ENCODE measurements around the gene TMEM176B.

TMEM176B gene

DNA sequence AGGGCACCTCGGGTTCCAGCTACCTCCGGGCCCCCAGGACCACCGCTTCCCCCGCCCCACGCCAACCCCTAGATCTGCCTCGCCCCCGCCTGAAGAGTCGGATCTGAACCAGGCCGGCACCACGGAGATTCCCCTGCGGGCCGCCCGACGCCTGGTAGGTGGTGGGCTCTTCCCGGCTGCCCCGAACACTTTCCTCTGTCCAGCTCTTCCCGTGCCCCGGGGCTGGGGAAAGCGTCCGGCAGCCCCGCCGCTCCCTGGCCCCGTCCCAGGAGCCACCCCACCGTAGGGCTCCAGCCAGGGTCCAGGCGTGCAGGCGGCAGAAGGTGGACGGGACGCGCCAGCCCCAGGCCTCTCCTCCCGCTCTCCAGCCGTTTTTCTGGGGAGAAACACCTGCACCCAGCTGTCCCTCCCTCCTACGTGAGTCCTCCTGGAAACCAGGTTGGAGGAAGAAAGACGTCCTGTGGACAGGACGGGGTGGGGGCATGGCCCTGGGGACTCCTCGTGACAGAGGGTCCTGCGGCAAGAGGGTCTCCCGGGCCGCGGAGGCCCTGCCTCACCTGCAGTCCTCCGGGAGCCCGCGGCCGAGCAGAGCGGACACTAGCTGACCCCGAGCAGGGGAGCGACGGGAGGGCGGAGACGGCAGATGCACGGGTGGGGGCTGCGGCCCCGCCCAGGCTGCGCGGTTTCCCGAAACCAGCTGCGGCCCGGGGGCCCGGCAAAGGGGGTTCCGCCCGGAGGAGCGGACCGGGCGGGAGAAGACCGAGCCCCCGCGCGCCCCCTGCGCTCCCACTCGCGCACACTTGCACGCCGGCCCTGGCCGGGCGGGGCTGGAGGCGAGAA lies at the start of gene TMEM176B:
TMEM176B (minus strand) TSS at position 624 of the 840 bp plus-strand sequence. CDS start 3,795 bp downstream, outside the sequence.
- DNase-seq (ENCODE audit: low read depth in 2 of 3, low spot score in 1 of 3), result no peak

DNA sequence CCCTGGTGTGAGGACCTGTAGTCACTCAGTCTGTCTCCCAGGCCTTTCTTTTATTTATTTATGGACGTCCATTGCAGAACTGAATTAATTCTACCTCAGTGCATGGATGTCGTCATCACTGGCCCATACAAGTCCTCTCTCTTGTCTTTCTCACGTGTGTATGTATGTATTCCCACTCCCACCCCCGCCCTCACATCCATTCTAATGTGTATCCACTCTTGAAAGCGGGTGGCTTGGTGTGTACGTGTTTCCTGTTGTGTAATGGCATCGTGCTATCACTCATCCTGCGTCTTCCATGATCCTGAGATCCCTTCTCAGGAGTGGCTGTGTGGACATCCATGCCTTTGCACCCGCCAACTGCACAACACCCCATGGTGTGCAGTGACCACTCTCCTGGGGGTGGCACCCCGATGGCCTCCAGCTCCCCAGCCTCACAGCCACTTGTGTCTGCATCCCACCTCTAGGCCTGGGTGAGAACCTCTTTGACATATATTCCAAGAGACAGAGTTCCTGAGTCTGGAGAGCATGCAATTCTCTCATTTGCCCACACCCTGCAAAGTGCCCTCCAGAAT lies 49.1 kb upstream of the TMEM176B start:
- no peak for DNase-seq (ENCODE audit: low read depth in 2 of 3, low spot score in 1 of 3)

DNA sequence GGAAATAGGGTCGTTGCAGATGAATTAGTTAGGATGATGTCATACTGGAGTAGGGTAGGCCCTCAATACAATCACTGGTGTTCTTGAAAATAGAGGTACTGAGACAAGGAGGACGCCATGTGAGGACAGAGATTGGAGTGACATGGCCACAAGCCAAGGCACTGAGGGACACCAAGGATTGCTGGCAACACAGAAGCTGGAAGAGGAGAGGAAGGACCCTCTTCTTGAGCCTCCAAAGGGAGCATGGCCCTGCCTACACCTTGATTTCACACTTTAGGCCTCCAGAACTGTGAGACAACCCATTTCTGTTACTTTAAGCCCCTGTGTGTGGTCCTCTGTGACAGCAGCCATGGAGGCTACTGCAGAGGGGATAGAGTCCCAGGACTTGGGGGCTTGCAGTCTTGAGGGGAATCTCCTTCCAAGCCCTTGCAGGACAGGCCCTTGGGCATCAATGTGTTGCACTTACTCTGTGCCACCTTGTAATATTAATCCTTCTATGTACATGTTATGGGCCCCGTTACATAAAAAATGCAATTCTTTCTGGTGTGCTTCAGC lies 48.5 kb upstream of the TMEM176B start:
- no peak for DNase-seq (ENCODE audit: low read depth in 2 of 3, low spot score in 1 of 3)

DNA sequence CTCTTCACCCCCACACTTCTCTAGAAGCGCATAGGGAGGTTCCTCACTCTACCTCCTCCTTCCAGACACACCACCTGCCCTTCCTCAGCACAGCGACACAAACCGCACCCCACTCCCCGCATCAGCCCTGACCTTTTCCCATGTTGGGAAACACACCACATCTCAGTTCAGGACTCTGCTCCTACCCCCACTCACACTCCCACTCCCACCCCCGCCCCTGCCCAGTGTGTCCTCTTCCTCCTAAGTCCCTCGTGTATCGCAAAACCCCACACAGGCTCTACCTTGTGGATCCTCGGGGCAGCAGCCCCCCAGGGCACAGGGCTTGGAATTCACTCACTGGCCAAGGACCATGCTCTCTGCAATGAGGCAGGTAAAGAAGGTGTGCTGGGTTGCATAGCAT lies 47.9 kb upstream of the TMEM176B start:
- no peak for DNase-seq (ENCODE audit: low read depth in 2 of 3, low spot score in 1 of 3)

DNA sequence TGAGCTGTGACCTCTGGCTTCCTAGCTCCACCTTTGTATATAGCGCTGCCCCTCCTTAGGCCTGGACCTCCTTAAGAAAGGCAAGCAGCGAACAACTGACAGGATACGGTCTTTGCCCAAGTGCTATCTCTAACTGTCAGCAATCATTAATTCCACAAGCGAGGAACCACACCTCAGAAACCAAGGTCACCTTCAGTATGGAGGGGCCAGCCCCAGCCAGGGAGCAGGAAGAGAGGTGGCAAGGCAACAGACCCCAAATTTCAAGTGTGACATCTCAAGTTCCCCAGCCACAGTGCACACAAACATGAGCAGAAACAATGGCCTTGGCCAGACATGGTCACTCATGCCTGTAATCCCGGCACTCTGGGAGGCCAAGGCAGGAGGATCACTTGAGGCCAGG lies 47.4 kb upstream of the TMEM176B start:
- DNase-seq (ENCODE audit: low read depth in 2 of 3, low spot score in 1 of 3), result no peak

DNA sequence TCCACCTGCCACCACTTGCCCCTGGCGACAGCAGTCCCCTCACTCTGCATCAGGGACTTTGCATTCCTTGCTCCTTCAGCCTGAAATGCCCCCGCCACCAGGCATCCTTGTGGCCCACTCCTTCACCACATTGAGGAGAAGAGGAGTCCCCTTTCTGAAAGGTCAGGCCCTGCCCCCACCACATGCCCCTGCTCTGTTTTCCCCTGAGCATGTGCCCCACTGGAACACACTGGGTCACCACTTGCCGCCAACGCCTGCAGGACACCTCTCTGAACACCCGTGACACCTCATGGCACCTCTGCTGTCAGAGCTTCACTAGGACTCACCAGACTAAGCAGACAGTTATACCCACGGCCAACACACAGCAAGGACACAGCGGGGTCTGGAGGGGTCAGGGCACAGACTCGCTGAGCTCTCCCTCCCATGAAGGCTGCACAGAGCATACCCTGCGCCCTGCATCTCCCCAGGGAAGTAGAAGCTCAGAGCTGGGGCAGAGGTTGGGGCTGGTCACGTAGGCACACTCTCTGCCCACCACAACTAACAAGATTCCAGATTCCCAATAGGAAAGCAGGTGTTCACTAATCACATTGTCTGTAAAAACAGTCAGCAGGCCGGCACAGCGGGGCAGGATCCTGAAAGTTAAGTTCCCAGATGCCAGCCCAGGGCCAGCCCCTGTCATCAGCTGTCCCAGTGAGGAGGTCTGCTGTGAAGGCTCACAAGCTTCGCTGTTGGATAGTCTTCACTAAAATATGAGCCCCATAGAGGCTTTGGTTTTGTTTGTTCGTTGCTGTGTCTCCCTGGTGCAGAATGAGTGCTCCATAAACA lies 46.3 kb upstream of the TMEM176B start:
- DNase-seq (ENCODE audit: low read depth in 2 of 3, low spot score in 1 of 3), result no peak

DNA sequence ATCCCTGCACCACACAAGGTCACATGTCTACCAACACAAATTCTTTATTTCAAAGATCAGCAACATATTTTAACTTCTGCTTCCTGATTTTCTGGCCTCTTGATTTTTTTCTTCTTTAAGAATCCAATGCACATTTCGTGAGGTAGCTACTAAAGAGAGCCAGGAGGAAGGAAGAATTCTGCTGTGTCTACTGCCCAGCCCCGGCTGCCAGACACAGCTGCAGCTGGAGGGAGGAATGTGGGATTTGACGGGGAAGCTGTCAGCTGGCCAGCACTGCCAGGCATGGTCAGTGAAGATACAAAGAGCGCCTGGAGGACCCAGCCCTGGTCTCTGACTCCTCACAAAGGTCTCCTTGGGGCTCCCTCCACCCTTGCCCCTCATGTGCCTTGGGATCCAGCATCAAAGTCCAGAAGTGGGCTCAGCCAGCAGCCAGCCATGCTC lies 45.3 kb upstream of the TMEM176B start:
- DNase-seq (ENCODE audit: low read depth in 2 of 3, low spot score in 1 of 3), result no peak

DNA sequence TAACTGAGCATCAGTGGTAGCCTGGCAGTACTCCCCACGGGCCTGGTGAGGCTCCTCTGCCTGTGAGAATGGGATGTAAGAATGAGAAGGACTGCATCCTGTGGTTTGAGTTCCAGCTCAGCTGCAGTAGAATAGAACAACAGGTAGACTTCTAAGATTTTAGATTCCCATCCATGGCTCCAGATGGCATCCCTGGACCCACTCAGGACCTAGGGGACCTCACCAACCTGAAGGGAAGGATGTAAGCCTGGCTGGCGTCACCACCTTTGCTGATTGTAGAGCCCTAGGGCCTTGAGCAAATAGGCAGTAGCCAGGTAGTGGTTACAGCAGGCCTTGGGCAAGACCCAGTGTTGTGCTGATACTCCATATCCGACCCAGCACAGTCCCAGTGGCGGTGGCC lies 42.6 kb upstream of the TMEM176B start:
- DNase-seq (ENCODE audit: low read depth in 2 of 3, low spot score in 1 of 3), result no peak

DNA sequence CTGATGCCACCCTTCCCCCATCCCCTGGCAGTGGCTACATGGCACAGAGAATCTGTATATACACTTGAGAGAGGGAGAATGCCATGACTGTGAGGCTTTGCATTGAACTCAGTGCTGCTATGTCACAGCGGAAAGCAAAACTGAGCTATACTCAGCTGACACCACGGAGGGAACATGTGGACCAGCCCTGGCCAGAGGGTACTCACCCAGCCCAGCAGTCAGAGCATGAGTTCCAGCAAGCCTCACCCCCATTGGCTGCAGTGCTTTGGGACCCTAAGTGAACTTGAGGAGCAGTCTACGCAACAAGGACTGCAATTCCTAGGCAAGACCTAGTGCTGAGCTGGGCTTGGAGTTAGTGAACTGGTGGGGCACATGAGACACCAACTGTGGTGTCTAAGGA lies 41.9 kb upstream of the TMEM176B start:
- DNase-seq (ENCODE audit: low read depth in 2 of 3, low spot score in 1 of 3), result no peak

DNA sequence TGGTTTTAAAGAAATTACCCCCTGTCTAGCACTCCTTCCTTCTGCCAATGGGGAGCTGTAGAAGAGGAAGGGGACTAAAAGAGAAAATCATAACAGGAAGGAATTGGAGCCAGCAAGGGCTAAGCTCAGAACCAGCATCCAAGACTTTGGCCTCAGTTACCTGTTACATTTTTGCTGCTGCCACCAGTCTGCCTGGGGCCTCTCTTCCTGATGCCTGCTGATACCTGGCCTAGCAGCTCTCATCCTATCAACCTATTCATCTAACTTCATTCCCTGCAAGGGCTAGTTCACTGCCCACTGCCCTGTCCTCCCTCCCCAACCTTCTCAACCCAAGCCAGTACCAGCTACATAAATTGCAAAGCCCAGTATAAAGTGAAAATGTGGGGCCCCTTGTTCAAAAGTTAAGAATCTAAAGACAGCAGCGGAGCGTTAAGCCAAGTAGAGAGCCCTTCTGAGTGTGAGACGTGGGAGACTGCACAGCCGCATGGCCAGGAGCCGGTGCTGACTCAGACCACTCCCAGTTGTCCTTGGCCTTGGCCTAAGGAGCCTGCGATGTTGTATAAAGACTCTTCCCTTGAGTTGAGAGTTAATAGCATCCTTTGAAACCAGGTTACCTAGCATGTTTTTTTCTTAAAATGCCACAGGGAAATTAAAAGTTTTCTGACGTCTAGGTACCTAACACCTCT lies 38.9 kb upstream of the TMEM176B start:
- DNase-seq (ENCODE audit: low read depth in 2 of 3, low spot score in 1 of 3), result no peak

DNA sequence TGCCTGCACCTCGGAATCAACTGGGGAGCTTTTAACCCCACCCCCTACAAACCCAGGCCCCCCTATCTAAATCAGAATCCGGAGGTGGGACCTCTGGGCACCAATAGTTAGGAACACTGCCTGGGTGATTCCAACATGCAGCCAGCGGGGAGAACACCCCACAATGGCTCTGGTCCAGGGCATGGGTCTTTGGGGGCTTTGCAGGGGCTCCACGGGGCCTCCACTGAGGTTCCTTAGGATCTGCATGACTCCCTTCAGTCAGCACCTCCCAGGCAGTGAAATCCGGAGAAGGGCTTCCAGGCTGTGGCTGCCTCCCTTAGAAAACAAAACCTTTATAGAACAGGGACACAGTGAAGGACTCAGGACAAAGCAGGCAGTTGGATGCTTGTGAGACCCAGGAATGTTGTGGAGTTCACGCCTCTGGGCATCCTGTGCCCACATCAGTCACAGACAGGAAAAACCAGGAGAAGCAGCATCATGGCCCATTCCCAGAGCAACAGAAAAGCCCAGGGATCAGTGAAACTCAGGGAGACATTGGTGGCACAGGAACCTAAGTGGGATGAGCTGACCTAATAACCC lies 35.6 kb upstream of the TMEM176B start:
- DNase-seq (ENCODE audit: low read depth in 2 of 3, low spot score in 1 of 3), result no peak

DNA sequence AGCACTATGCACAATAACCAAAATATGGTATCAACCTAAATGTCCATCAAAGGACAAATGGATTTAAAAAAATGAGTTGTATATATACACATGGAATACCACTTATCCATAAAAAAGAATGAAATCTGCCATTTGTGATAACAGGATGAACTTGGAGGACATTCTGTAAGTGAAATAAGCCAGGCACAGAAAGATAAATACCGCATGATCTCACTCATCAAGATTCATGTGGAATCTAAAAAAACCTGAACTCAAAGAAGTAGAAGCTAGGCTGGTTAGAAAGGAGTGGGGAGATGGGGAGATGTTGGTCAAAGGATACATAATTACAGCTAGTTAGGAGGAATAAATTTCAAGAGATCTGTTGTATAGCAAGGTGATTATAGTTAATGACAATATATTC lies 34.9 kb upstream of the TMEM176B start:
- DNase-seq (ENCODE audit: low read depth in 2 of 3, low spot score in 1 of 3), result no peak

DNA sequence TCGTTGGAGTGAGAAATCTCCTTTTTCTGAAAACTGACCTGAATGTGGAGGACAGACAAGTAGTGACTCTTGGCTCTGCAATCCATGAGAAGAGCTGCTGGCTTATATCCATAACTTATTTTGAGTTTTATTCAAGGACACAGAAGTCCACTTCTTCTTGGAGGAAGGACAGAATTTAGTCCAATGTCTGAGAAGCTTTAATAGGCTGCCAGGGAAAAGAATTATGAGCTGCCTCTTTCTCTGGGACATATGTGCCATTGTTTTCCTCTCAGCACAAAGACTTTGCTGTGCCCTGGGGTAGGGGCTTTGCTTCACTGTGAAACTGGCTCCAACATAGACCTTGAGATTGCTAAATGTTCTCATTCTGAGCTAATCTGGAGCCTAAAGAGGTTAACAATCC lies 31.7 kb upstream of the TMEM176B start:
- DNase-seq (ENCODE audit: low read depth in 2 of 3, low spot score in 1 of 3), result no peak

DNA sequence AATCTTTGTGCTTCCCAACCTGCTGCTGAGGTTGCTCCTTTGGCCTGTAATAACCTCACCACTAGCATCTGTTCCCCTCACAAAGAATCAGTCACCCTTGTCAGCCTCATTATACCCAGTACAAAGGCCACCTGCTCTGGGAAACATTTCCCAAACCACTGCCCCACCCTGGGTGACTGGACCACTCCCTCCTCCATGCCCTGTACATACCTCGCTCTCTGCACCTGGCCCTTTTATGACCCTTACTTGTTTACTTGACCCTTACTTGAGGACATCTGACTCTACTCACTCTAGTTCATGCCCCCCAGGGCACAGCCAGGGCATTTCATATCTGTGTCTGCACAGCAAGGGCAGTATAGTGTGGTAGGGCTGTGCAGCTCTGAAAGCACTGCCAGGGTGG lies 30.8 kb upstream of the TMEM176B start:
- DNase-seq (ENCODE audit: low read depth in 2 of 3, low spot score in 1 of 3), result no peak

DNA sequence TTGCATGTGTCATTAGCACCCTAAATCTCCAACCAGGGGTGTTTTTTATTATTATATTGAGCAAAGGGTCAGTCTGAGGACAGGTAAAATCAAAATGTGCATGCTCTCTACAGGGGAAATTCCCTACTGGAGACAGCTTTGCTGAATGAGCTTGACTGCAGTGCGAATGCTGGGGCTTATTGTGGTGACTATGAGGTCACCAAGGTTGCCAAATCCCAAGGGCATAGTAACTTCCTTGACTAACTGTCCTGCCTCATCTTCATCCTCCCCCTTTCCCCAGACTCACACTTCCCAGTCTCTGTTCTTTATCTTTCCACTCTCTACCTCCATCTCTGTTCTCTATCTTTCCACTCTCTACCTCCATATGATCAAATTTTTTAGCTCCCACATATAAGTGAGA lies 29.3 kb upstream of the TMEM176B start:
- DNase-seq (ENCODE audit: low read depth in 2 of 3, low spot score in 1 of 3), result no peak

DNA sequence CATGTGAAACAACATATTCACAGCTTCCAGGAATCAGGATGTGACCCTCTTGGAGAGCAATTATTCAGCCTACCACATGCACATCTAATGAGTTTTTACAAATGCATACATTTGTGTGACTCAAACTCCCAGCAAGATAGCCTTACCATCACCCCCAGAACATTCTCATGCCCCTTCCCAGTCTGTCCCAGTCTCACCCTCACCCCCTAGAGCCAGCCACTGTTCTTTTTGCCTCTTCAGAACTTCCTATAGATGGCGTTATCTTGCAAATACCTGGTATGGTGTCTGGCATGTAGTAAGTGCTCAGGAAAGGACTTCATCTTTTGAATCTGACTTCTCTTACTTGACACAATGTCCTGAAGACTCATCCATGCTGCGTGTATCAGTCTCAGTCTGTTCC lies 28.2 kb upstream of the TMEM176B start:
- DNase-seq (ENCODE audit: low read depth in 2 of 3, low spot score in 1 of 3), result no peak

DNA sequence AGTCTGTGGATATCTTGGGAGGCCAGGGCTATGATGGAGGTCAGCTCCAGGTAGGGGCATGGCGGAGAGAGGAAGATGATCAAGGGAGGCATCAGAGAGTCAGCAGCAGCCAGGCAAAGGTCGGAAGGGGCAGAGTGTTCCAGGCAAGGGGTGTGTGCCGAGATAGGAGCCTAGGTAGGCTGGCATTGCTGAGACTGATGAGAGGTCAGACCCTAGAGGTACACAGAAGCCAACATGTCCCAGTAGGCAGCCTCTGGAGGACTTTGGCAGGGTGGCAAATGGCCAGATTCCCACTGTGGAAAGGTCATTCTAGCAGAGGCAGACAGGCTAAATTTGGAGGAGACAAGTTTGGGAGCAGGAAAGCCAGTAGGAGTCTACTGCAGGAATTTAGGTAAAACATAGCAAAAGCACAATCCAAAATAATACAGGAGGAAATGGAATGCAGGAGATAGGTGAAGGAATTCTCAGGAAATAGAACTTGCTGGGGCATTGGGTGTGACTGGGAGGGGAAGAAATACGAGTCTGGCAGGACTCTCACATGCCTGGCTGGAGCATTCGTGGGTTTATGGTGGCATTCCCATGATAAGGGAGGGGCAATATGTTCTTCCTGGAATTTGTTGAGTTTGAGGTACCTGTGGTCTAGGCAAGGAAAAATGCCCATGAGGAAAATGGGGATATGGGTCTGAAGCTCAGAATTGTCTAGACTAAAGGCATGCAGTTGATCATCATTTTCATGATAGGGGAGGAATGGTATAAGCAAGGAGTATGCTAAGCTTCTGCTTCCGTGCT lies 26.1 kb upstream of the TMEM176B start:
- DNase-seq (ENCODE audit: low read depth in 2 of 3, low spot score in 1 of 3), result no peak

DNA sequence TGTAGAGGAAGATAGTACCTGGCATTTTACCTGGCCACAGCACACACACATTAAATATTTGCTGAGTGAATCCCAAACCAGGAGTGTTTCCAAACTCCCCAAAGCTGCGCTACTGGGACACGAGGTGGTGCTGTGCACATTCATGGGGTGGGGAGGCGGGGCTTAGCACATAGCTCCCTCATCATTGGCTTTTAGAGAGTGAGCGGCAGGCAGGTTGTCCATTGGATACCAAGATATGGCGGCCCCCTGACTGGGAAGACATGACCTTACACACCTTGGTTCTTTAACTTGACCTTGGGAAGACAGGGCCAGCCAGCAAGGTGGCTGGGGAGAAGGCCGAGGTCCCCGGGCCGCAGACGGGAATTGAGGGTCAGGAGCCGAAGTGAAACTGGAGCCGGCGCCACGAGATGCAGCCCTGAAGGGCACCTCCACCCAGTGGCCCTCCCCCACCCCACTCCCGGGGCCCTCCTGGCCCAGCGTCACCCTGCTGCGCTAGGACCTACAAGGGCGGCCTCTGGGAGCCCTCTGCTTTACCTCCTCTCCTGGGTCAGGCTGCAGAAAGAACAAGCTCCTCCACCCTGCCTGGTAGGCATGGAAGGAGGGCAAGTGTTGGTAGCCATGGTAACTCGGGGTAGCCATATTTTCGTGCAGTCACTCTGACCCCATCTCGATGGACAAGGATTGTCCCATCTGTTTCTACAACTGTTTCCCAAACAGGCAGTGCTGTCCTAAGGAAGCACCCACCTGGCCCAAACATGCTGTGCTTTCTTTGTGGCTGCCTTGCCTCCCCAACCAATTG lies 24.4 kb upstream of the TMEM176B start:
- DNase-seq (ENCODE audit: low read depth in 2 of 3, low spot score in 1 of 3), result no peak

DNA sequence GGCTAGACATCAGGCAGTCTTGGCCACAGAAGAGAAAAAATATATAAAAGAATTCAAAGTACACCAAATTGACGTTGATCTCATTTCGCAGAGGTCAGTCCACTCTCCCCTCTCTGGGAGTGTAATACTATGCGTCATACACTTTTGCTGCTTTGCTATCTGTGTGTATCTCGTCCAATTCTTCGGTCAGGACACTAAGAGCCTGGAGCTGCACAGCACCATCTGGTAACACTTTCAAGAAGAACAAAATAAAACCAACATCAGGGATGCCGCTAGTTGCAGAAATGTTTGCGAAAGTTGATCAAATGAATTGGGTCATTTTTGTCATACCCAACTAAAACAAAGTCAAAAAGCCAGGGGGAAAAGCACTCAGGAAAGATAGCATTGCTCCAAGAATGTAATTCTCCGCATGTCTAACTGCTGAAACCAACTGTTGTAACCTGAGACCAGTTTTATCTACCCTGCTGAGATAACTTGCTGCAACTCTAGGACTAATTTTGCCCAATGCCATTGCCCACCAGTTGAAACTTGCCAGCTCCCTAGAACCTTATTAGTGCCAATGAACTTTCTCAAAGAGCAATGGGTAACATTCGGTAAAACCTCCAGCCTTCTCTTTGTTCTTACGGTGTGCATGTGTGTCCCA lies 23.4 kb upstream of the TMEM176B start:
- DNase-seq (ENCODE audit: low read depth in 2 of 3, low spot score in 1 of 3), result no peak
